Measurements from ENCODE around the gene CUL4A. TPM values are rescaled to one million over a fixed set of nuclear protein-coding genes. Genes with fewer than 3 reads are reported as not detected.

CUL4A gene
- total RNA-seq, 4 donors from 2014 or later, result 104 to 144 (median 107) TPM

Small RNA genes lying within 50 kb of the gene (small RNA-seq; reads per million reads assigned to genes)
- gene AL137002.1, result 0 reads per million in 4 donors
- gene MIR8075, result 0 reads per million in 4 donors

Other genes starting within 250 kb of the CUL4A start
- gene MCF2L, start 240.4 kb upstream of the CUL4A start, total RNA-seq, result 10 to 100 TPM; 18.3 to 52.6 (median 29.9) TPM
- under 1 TPM in 2 of 4 donors, not detected in 2; 0.12 to 0.54 TPM for gene F7, start 103.8 kb upstream of the CUL4A start, total RNA-seq
- 10 to 100 TPM in 2 of 4 donors, 1 to 10 TPM in 2; 6.9 to 51.7 (median 12.0) TPM for gene F10, start 86.8 kb upstream of the CUL4A start, total RNA-seq
- not detected for gene PROZ, start 51.0 kb upstream of the CUL4A start, total RNA-seq
- gene PCID2, start 944 bp upstream of the CUL4A start, total RNA-seq, result 10 to 100 TPM; 43.7 to 76.0 (median 48.8) TPM
- 100 to 1,000 TPM in 3 of 4 donors, 10 to 100 TPM in 1; 97.9 to 151 (median 128) TPM for gene LAMP1, start 87.6 kb downstream of the CUL4A start, total RNA-seq
- 10 to 100 TPM in 2 of 4 donors, 1 to 10 TPM in 2; 4.7 to 14.0 (median 8.5) TPM for gene GRTP1, start 154.5 kb downstream of the CUL4A start, total RNA-seq
- 10 to 100 TPM in 1 of 4 donors, 1 to 10 TPM in 3; 4.7 to 33.8 (median 8.9) TPM for gene ADPRHL1, start 243.9 kb downstream of the CUL4A start, total RNA-seq